Measurements from ENCODE around the gene PTPRK. TPM values are rescaled to one million over a fixed set of nuclear protein-coding genes. Genes with fewer than 3 reads are reported as not detected.

PTPRK gene
- total and polyA plus RNA-seq, 2 donors (not counting 1 experiment from before 2014, with no cell fraction given): 16.2 to 18.7 TPM

- WGBS (ENCODE audit: insufficient coverage): 60% methylated on average over 1 of the region's 5 CpGs
- no peak overlapping the region for H3K9ac ChIP-seq (ENCODE audit: low read length)
Measured at GRCh38 chr6:128494440-128494839, 26.0 kb downstream of the PTPRK start.

GRCh38 chr6:128493877-128494276, 26.5 kb downstream of the PTPRK start:
- no peak overlapping the region for H3K27ac Mint-ChIP-seq
- no peak overlapping the region for H3K4me3 ChIP-seq (ENCODE audit: control extremely low read depth in 1 of 5, extremely low read depth in 1 of 5, insufficient read depth in 1 of 5, low read depth in 2 of 5, low read length in 4 of 5)
- H3K4me1 ChIP-seq (ENCODE audit: control insufficient read depth in 2 of 2, insufficient read depth in 2 of 2, low read length in 2 of 2): no peaks in the 10 kb centered on the region
- H3K9me3 ChIP-seq (ENCODE audit: control extremely low read depth in 1 of 3, control insufficient read depth in 2 of 3, insufficient read depth in 1 of 3, low read length in 2 of 3): no peaks in the 10 kb centered on the region
- intact Hi-C loops (cut with micrococcal nuclease): no loop called here
- ATAC-seq (ENCODE audit: low read depth) (no peak), DNase-seq (no peak)
- no peak overlapping the region for H3K9ac ChIP-seq (ENCODE audit: low read length)
- H3K9me3 Mint-ChIP-seq (ENCODE audit: insufficient read depth): no peaks in the 10 kb centered on the region
- no peak overlapping the region for H2AFZ ChIP-seq (ENCODE audit: insufficient read depth, low read depth, low read length, poor library complexity, severe bottlenecking)
- H3K27me3 ChIP-seq (replicated peaks in 1 of 4; ENCODE audit: control extremely low read depth in 1 of 4, control insufficient read depth in 3 of 4, insufficient read depth in 4 of 4, low read length in 3 of 4): no peaks in the 10 kb centered on the region
- ChIA-PET POLR2A (no interaction called here), CTCF (interaction anchor here (0.7 kb wide), 1 partner anchor 29 kb away, joined by 3 read pairs; no protein-coding TSS in a partner anchor)
- H3K36me3 ChIP-seq (replicated peaks in 1 of 2; ENCODE audit: control extremely low read depth in 1 of 2, control insufficient read depth in 1 of 2, extremely low read depth in 1 of 2, insufficient read depth in 2 of 2, low read length in 1 of 2): no peaks in the 10 kb centered on the region
- H3K4me3 Mint-ChIP-seq: no peak overlapping the region
- H3K79me2 ChIP-seq (ENCODE audit: control insufficient read depth, insufficient read depth, low read length): no peaks in the 10 kb centered on the region
- H3K27me3 Mint-ChIP-seq: no peaks in the 10 kb centered on the region
- no peaks in the 10 kb centered on the region for H4K20me1 ChIP-seq (ENCODE audit: control insufficient read depth, insufficient read depth, low read length, poor library complexity, severe bottlenecking)
- 100% methylated on average over 1 of the region's 4 CpGs for WGBS (ENCODE audit: insufficient coverage)
- TF ChIP-seq EZH2 (IDR thresholded peaks at IDR 0.05; ENCODE audit: borderline replicate concordance, insufficient read depth, low read depth, low read length, poor library complexity, severe bottlenecking): no peak
- TF ChIP-seq, protein P1, sequence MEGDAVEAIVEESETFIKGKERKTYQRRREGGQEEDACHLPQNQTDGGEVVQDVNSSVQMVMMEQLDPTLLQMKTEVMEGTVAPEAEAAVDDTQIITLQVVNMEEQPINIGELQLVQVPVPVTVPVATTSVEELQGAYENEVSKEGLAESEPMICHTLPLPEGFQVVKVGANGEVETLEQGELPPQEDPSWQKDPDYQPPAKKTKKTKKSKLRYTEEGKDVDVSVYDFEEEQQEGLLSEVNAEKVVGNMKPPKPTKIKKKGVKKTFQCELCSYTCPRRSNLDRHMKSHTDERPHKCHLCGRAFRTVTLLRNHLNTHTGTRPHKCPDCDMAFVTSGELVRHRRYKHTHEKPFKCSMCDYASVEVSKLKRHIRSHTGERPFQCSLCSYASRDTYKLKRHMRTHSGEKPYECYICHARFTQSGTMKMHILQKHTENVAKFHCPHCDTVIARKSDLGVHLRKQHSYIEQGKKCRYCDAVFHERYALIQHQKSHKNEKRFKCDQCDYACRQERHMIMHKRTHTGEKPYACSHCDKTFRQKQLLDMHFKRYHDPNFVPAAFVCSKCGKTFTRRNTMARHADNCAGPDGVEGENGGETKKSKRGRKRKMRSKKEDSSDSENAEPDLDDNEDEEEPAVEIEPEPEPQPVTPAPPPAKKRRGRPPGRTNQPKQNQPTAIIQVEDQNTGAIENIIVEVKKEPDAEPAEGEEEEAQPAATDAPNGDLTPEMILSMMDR (IDR thresholded peaks at IDR 0.05): no peak
- H3K4me2 ChIP-seq (replicated peaks; ENCODE audit: low read depth, low read length, poor library complexity, severe bottlenecking): no peak overlapping the region
- H3K4me1 Mint-ChIP-seq: no peaks in the 10 kb centered on the region
- H3K27ac ChIP-seq (ENCODE audit: low read length in 2 of 2): no peak overlapping the region

More at GRCh38 chr6:128494440-128494839, 26.0 kb downstream of the PTPRK start:
- no peaks in the 10 kb centered on the region for H3K9me3 ChIP-seq (ENCODE audit: control extremely low read depth in 1 of 3, control insufficient read depth in 2 of 3, insufficient read depth in 1 of 3, low read length in 2 of 3)
- no peak for DNase-seq
- intact Hi-C loops (cut with micrococcal nuclease): no loop called here
- H4K20me1 ChIP-seq (ENCODE audit: control insufficient read depth, insufficient read depth, low read length, poor library complexity, severe bottlenecking): no peaks in the 10 kb centered on the region
- Mint-ChIP-seq H3K9me3 (ENCODE audit: insufficient read depth) (no peaks in the 10 kb centered on the region), H3K27ac (no peak overlapping the region), H3K4me1 (no peaks in the 10 kb centered on the region), H3K27me3 (no peaks in the 10 kb centered on the region), H3K4me3 (no peak overlapping the region)
- no peaks in the 10 kb centered on the region for H3K27me3 ChIP-seq (replicated peaks in 1 of 4; ENCODE audit: control extremely low read depth in 1 of 4, control insufficient read depth in 3 of 4, insufficient read depth in 4 of 4, low read length in 3 of 4)
- H3K79me2 ChIP-seq (ENCODE audit: control insufficient read depth, insufficient read depth, low read length): no peaks in the 10 kb centered on the region
- H3K4me2 ChIP-seq (replicated peaks; ENCODE audit: low read depth, low read length, poor library complexity, severe bottlenecking): no peak overlapping the region
- H3K4me1 ChIP-seq (ENCODE audit: control insufficient read depth in 2 of 2, insufficient read depth in 2 of 2, low read length in 2 of 2): no peaks in the 10 kb centered on the region
- no peaks in the 10 kb centered on the region for H3K36me3 ChIP-seq (replicated peaks in 1 of 2; ENCODE audit: control extremely low read depth in 1 of 2, control insufficient read depth in 1 of 2, extremely low read depth in 1 of 2, insufficient read depth in 2 of 2, low read length in 1 of 2)
- H3K27ac ChIP-seq (ENCODE audit: low read length in 2 of 2): no peak overlapping the region
- no peak for TF ChIP-seq EZH2 (IDR thresholded peaks at IDR 0.05; ENCODE audit: borderline replicate concordance, insufficient read depth, low read depth, low read length, poor library complexity, severe bottlenecking)
- TF ChIP-seq, protein P1 (IDR thresholded peaks at IDR 0.05): no peak
- H2AFZ ChIP-seq (ENCODE audit: insufficient read depth, low read depth, low read length, poor library complexity, severe bottlenecking): no peak overlapping the region
- no peak overlapping the region for H3K4me3 ChIP-seq (ENCODE audit: control extremely low read depth in 1 of 5, extremely low read depth in 1 of 5, insufficient read depth in 1 of 5, low read depth in 2 of 5, low read length in 4 of 5)
- no peak for ATAC-seq (ENCODE audit: low read depth)
- CTCF ChIA-PET: no interaction called here
- POLR2A ChIA-PET: no interaction called here
